ENCODE data around the gene FARSB. TPM values are rescaled to one million over a fixed set of nuclear protein-coding genes. Genes with fewer than 3 reads are reported as not detected.

FARSB gene
- total RNA-seq, 2 experiments from 2014 or later: 55.9 to 56.7 TPM

GRCh38 chr2:222668494-222669154, 12.7 kb upstream of the FARSB start:
- POLR2A ChIA-PET: no interaction called here
- Mint-ChIP-seq H3K27ac (no peak overlapping the region), H3K27me3 (peaks cover 46% of the 10 kb centered on the region), H3K9me3 (no peaks in the 10 kb centered on the region), H3K36me3 (ENCODE audit: low read depth) (no peaks in the 10 kb centered on the region), H3K4me1 (ENCODE audit: low read depth) (peaks cover 8% of the 10 kb centered on the region), H3K4me3 (no peak overlapping the region)
- TF ChIP-seq, protein P1, sequence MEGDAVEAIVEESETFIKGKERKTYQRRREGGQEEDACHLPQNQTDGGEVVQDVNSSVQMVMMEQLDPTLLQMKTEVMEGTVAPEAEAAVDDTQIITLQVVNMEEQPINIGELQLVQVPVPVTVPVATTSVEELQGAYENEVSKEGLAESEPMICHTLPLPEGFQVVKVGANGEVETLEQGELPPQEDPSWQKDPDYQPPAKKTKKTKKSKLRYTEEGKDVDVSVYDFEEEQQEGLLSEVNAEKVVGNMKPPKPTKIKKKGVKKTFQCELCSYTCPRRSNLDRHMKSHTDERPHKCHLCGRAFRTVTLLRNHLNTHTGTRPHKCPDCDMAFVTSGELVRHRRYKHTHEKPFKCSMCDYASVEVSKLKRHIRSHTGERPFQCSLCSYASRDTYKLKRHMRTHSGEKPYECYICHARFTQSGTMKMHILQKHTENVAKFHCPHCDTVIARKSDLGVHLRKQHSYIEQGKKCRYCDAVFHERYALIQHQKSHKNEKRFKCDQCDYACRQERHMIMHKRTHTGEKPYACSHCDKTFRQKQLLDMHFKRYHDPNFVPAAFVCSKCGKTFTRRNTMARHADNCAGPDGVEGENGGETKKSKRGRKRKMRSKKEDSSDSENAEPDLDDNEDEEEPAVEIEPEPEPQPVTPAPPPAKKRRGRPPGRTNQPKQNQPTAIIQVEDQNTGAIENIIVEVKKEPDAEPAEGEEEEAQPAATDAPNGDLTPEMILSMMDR (IDR thresholded peaks at IDR 0.05): no peak
- CTCF ChIA-PET: interaction anchor here (1.0 to 1.2 kb wide), 2 partner anchors 21 to 235 kb away, joined by 3 to 4 read pairs; no protein-coding TSS in a partner anchor
- ATAC-seq (no peak), DNase-seq (no peak)
- intact Hi-C loops (cut with micrococcal nuclease): no loop called here

DNA sequence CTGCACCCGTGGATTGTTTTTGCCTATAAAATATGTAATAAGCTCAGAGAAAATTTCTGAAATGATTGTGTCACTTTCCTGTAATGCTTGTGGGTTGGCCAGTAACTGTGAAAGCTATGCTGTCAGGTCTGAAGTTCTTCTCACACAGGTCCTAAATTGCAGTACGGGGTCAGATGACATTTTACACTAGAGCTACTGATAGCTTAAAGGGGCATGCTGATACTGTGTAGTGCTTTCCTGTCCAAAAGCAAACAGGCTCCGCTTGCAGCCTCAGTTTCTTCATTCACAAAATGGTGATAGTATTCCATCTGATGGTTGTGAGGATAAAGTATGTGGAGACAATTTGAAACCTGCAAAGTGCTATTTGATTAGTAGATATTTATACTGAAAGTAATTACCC, 7.6 kb upstream of the FARSB start:
- H3K27me3 Mint-ChIP-seq: peaks cover 11% of the 10 kb centered on the region
- POLR2A ChIA-PET: no interaction called here
- CTCF ChIA-PET: interaction anchor here (0.7 to 1.7 kb wide), 4 partner anchors 27 to 308 kb away, joined by 3 to 4 read pairs (median 4); no protein-coding TSS in a partner anchor

DNA sequence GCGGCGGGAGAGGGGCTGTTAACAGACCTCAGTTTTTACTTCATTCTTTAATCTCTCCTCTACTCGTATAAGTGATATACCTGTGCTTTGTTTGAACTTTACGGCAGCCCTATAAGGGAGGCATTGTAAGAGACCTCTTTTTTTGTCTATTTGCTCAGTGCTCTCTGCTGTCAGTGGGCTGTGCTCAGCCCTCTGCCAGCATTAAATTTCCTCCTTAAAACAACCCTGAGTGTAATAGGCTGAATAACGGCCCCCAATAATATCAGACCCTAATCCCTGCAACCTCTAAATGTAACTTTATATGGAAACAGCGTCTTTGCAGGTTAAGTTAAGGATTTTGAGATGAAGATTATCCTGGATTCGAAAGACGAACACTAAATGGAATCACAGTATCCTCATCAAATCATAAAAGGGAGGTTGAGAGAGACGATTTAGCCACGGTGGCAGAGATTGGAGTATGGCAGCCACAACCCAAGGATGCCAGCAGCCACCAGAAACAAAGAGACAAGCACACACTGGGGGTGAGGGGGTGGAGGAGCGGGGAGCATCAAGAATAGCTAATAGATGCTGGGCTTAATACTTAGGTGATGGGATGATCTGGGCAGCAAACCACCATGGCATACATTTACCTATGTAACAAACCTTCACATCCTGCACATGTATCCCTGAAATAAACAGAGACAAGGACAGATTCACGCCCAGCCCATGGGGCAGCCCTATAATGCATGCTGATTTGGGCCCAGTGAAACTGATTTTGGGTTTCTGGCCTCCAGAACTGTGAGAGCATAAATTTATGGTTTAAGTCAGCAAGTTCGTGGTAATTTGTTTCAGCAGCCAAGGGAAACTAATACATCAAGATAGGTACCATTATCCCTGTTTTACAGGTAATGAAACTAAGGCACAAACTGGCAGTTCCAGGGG, 894 bp upstream of the FARSB start:
- Mint-ChIP-seq H3K36me3 (ENCODE audit: low read depth) (peaks cover 20% of the 10 kb centered on the region), H3K27me3 (no peaks in the 10 kb centered on the region), H3K4me1 (ENCODE audit: low read depth) (peaks cover 31% of the 10 kb centered on the region), H3K4me3 (peak overlapping the region; percentile 98), H3K27ac (peak overlapping the region; percentile 99), H3K9me3 (no peaks in the 10 kb centered on the region)
- TF ChIP-seq, protein P1 (IDR thresholded peaks at IDR 0.05): no peak
- ChIA-PET CTCF (interaction anchor here (2.3 kb wide), 1 partner anchor 34 kb away, joined by 14 read pairs; no protein-coding TSS in a partner anchor), POLR2A (interaction anchor here (0.6 to 1.1 kb wide), 2 partner anchors 8 to 211 kb away, joined by 3 to 4 read pairs; no protein-coding TSS in a partner anchor)
- intact Hi-C loops (cut with micrococcal nuclease): no loop called here
- DNase-seq (peak; percentile 31), ATAC-seq (peak; percentile 17)

More for the DNA sequence above, 7.6 kb upstream of the FARSB start:
- Mint-ChIP-seq H3K4me1 (ENCODE audit: low read depth) (no peaks in the 10 kb centered on the region), H3K36me3 (ENCODE audit: low read depth) (no peaks in the 10 kb centered on the region), H3K9me3 (no peaks in the 10 kb centered on the region), H3K4me3 (no peak overlapping the region), H3K27ac (no peak overlapping the region)
- no peak for DNase-seq
- intact Hi-C loops (cut with micrococcal nuclease): no loop called here
- TF ChIP-seq, protein P1 (IDR thresholded peaks at IDR 0.05): no peak
- ATAC-seq: no peak

- H3K27me3 Mint-ChIP-seq: no peaks in the 10 kb centered on the region
- intact Hi-C loops (cut with micrococcal nuclease): no loop called here
- DNase-seq (no peak), ATAC-seq (no peak)
- TF ChIP-seq, protein P1 (IDR thresholded peaks at IDR 0.05): no peak
- H3K36me3 Mint-ChIP-seq (ENCODE audit: low read depth): peaks cover 38% of the 10 kb centered on the region
- H3K27ac Mint-ChIP-seq: peak overlapping the region; percentile 80
- peak overlapping the region; percentile 98 for H3K4me3 Mint-ChIP-seq
- peaks cover 49% of the 10 kb centered on the region for H3K4me1 Mint-ChIP-seq (ENCODE audit: low read depth)
- no peaks in the 10 kb centered on the region for H3K9me3 Mint-ChIP-seq
- POLR2A ChIA-PET: no interaction called here
- CTCF ChIA-PET: interaction anchor here (1.2 to 1.9 kb wide), 3 partner anchors 13 to 335 kb away, joined by 4 to 10 read pairs (median 5); no protein-coding TSS in a partner anchor
Measured at GRCh38 chr2:222653280-222653679, 2.6 kb downstream of the FARSB start.

Data from activated CD8-positive, alpha-beta T cell treated with anti-CD3 and anti-CD28 coated beads for 36 hours (primary cell).